ENCODE measurements around the gene PARD3B.

Gene PARD3B

GRCh38 chr2:204590063-204590462 lies 44.8 kb downstream of the PARD3B start:
- DNase-seq (ENCODE audit: low spot score): no peak

GRCh38 chr2:204591225-204591624 lies 46.0 kb downstream of the PARD3B start:
- no peak for DNase-seq (ENCODE audit: low spot score)

- no peak for DNase-seq (ENCODE audit: low spot score)
Observed at GRCh38 chr2:204604061-204604460, 58.8 kb downstream of the PARD3B start.

GRCh38 chr2:204608237-204608939 lies 63.1 kb downstream of the PARD3B start:
- DNase-seq (ENCODE audit: low spot score): no peak

- no peak for DNase-seq (ENCODE audit: low spot score)
Observed at GRCh38 chr2:204611017-204611631, 65.8 kb downstream of the PARD3B start.

GRCh38 chr2:204611764-204612163 lies 66.5 kb downstream of the PARD3B start:
- DNase-seq (ENCODE audit: low spot score): no peak

GRCh38 chr2:204613635-204614034 lies 68.4 kb downstream of the PARD3B start:
- DNase-seq (ENCODE audit: low spot score): no peak

GRCh38 chr2:204615456-204615855 lies 70.2 kb downstream of the PARD3B start:
- DNase-seq (ENCODE audit: low spot score): no peak

GRCh38 chr2:204625135-204625534 lies 79.9 kb downstream of the PARD3B start:
- DNase-seq (ENCODE audit: low spot score): no peak

- no peak for DNase-seq (ENCODE audit: low spot score)
Observed at GRCh38 chr2:204628926-204629712, 83.8 kb downstream of the PARD3B start.

GRCh38 chr2:204632410-204632809 lies 87.1 kb downstream of the PARD3B start:
- DNase-seq (ENCODE audit: low spot score): no peak

GRCh38 chr2:204634564-204634963 lies 89.3 kb downstream of the PARD3B start:
- no peak for DNase-seq (ENCODE audit: low spot score)

GRCh38 chr2:204635478-204635877 lies 90.2 kb downstream of the PARD3B start:
- DNase-seq (ENCODE audit: low spot score): no peak

- no peak for DNase-seq (ENCODE audit: low spot score)
Observed at GRCh38 chr2:204638471-204639194, 93.4 kb downstream of the PARD3B start.

- no peak for DNase-seq (ENCODE audit: low spot score)
Observed at GRCh38 chr2:204643326-204643725, 98.1 kb downstream of the PARD3B start.

GRCh38 chr2:204645018-204645773 lies 99.9 kb downstream of the PARD3B start:
- DNase-seq (ENCODE audit: low spot score): no peak

- DNase-seq (ENCODE audit: low spot score): no peak
Observed at GRCh38 chr2:204647626-204648025, 102.4 kb downstream of the PARD3B start.

GRCh38 chr2:204650611-204651010 lies 105.3 kb downstream of the PARD3B start:
- DNase-seq (ENCODE audit: low spot score): no peak

GRCh38 chr2:204652063-204652462 lies 106.8 kb downstream of the PARD3B start:
- no peak for DNase-seq (ENCODE audit: low spot score)

- no peak for DNase-seq (ENCODE audit: low spot score)
Observed at GRCh38 chr2:204654669-204655068, 109.4 kb downstream of the PARD3B start.

GRCh38 chr2:204655101-204655500 lies 109.8 kb downstream of the PARD3B start:
- DNase-seq (ENCODE audit: low spot score): no peak

- DNase-seq (ENCODE audit: low spot score): no peak
Observed at GRCh38 chr2:204655626-204656025, 110.4 kb downstream of the PARD3B start.

All from CD4-positive, alpha-beta T cell treated with Interleukin-6 at 100 ng/mL for 8 hours (primary cell).